ENCODE results near the gene PFKFB2.

The PFKFB2 gene

DNA sequence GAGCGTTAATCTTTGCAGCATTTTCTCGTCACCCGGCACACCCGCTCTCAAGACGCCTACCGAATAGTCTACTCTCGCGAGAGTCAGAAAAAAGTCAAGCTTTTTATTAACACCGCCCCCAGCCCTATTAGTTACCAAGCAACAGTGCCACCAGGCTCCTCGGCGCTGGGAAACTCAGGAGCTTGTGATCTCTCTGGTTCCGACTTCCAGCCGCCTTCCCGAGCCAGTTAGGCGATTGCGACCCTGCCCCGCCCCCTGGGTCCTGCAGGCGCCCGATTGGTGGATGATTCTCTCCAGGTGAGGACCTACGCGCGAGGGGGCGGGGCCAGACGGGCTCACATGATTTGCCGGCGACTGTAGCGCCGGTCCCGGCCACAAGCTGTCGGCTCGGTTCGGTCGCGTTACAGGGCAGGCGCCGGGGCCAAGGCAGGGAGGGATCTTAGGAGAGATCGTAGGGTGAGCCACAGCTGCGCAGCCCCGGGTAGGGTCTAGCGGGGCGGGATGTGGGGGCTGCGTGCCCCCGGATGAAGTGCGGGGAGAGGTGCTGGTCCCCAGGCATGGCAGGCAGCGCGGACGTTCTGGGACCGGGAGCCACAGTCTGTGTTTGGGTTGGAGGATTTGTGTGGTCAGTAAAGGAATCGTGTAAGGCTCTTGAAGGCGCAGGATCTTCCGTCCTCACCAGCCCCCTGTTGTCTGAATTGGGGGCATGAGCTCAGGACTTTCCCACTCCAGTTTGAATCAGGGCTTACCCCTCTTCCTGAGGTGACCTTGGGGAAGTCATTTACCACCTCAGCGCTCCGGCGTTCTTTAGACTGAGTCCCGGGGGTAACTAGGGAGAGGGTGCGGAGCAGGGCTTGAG, at the start of gene PFKFB2:
Gene PFKFB2 (plus strand): TSS at position 365 of the 859 bp plus-strand sequence. CDS start 1,443 bp downstream, outside the sequence.
- DNase-seq (ENCODE audit: low read depth in 2 of 2) = peak; percentile 89

DNA sequence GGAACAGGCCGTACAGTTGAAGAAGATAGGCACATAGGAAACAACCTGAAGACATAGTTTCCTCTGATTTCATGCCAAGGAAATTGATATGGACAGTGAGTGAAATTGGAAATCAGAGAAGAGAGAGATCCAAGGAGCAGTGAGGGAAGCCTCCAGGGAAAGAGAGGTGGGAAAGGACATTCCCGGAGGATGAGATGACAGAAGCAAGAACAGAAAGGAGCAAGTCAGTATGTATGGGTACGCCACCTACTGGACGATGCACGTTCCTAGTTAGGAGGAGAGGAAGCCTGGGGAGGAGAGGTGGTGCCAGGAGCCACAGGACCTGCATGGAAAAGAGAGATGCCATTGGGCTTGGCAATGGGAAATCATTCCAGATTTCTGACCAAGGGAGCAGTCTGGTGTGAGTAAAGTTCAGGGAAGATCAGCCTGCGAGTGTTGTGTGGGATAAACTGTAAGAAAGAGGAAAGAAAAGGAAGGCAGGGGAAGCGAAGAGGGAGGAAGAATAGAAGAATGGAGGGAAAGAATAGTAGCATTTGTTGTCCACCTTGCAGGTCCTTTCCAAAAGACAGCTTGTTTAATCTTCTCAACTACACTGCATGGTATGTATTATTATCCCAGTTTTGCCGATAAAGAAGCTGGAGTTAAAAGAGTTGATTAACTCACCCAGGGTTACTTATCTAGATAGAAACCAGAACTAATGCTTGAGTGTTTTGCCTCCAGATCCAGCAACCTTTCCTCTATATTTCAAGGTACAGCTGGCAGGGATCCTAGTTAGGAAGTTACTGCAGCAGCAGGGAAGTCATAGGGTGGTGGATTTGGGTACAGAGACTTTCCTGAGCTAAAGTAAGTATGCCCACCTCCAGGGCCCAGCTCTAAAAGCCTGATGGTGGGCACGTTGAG, 47.9 kb upstream of the PFKFB2 start:
- DNase-seq (ENCODE audit: low read depth in 2 of 2) = peak in 1 of 2 donors; percentile 18

- DNase-seq (ENCODE audit: low read depth in 2 of 2) = no peak
These were observed 47.0 kb upstream of the PFKFB2 start for GRCh38 chr1:207006083-207006482.

GRCh38 chr1:207006914-207007313, 46.2 kb upstream of the PFKFB2 start:
- no peak for DNase-seq (ENCODE audit: low read depth in 2 of 2)

DNA sequence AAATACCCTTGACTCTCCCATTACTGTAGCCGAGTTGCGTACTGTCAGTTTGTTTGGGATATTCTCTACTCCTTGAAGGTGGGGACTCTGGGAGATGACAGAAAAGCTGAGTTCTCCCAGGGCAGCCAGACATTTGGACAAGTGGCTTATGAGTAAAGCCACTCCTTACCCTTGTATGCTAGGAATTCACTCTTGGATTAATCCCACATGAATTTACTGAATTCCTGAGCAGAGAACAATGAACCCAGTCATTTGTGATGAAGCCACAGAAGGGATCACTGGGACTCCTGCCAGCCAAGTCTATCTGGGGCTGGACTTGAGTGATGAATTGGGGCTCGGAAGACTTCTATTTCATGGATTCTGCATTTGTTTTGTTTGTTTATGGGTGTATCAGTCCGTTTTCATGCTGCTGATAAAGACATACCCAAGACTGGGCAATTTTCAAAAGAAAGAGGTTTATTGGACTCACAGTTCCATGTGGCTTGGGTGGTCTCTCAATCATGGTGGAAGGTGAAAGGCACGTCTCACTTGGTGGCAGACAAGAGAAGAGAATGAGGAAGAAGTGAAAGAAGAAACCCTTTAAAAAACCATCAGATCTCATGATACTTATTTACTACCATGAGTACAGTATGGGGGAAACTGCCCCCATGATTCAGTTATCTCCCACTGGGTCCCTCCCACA, 45.6 kb upstream of the PFKFB2 start:
- DNase-seq (ENCODE audit: low read depth in 2 of 2) = no peak

DNA sequence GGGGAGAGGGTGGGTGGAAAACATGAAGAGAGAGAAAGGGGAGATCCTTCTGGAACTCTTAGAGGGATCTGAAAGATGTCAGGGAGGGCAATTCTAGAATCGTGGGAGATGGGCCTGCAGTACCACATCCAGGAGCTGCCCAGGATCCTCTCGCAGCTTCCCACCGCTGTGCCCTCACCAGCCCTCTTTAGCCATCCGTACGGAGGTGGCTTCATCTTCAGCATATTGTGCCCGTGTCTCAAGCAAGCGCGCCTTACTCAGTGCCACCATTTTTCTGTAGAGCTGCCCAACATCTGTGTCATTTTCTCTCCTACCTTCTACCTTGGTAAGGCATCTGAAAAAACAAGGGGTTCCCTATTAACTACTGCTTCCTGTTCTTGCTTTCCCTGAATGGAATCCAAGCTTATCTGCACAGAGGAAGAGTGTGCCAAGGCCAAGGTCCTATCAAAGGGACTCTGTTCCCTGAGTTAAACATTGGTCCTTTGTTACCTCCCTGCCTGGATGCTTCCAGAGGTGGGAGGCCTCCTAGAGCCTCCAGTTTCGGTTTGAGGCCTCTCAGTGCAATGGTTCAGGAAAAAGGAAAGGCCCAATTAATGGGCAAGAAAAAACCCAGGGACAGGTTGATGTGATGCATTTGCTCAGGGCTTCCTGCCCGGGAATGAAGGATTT, 43.8 kb upstream of the PFKFB2 start:
- DNase-seq (ENCODE audit: low read depth in 2 of 2) = no peak

- DNase-seq (ENCODE audit: low read depth in 2 of 2) = no peak
These were observed 43.1 kb upstream of the PFKFB2 start for GRCh38 chr1:207009945-207010344.

DNA sequence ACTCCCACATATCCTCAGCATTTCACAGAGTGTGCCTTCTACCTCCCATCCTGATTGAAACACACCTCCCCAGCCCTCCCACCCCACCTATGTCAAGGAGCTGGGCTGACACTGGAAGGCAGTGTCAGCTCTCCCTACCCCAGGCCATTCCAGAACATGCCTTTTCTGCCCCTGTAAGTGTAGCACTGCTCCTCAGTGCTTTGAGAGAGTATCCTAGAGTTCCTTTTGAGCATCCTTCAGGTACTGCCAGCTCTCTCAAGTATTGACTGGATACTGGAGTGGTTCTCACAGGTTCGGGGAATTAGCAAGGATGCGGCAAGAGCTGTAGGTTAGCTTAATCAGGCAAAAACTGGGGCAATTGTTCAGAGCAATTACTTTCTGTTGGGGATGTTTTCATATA, 42.3 kb upstream of the PFKFB2 start:
- DNase-seq (ENCODE audit: low read depth in 2 of 2) = no peak

GRCh38 chr1:207013321-207014085, 39.6 kb upstream of the PFKFB2 start:
- DNase-seq (ENCODE audit: low read depth in 2 of 2) = no peak

DNA sequence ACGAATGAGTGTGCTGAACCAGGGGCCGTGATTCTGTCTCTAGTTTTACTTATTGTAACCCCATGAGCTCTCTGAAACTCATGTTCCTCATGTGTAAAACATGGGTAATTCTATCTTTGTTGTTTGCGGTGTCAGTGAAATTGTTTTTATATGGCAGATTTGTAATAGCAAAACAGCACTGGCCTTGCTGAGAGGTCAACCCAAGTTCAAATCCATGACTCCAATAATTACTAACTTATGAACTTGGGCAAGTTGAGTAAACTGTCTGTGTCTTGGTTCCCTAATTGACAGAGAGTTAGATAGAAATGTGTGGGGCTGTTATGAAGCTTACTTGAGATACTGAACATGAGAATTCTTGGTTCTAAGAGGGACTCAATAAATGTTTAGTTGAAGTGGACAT, 38.3 kb upstream of the PFKFB2 start:
- DNase-seq (ENCODE audit: low read depth in 2 of 2) = no peak

GRCh38 chr1:207015791-207016190, 37.3 kb upstream of the PFKFB2 start:
- no peak for DNase-seq (ENCODE audit: low read depth in 2 of 2)

- no peak for DNase-seq (ENCODE audit: low read depth in 2 of 2)
These were observed 35.2 kb upstream of the PFKFB2 start for GRCh38 chr1:207017615-207018559.

GRCh38 chr1:207018707-207019106, 34.4 kb upstream of the PFKFB2 start:
- no peak for DNase-seq (ENCODE audit: low read depth in 2 of 2)

- no peak for DNase-seq (ENCODE audit: low read depth in 2 of 2)
These were observed 33.9 kb upstream of the PFKFB2 start for GRCh38 chr1:207019161-207019560.

GRCh38 chr1:207019661-207020060, 33.4 kb upstream of the PFKFB2 start:
- DNase-seq (ENCODE audit: low read depth in 2 of 2) = no peak

- no peak for DNase-seq (ENCODE audit: low read depth in 2 of 2)
These were observed 32.9 kb upstream of the PFKFB2 start for GRCh38 chr1:207020065-207020708.

DNA sequence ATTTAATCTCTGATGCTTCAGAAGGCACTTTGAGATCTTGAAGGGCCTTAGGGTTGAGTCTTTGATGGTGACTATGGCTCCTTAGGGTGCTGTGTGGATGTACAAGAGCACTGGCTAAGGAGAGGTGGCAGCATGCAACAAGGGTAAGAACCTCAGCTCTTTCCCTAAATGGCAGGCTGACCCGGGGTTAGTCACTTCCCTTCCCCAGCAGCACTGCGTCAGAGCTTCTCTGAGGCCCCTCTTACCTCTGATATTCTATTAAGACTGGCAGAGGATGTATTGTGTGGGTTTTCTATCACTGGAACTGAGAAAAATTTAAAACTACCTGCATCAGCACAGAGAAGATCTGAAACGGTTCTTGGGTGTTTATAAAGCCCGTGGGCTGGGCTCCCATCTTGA, 32.4 kb upstream of the PFKFB2 start:
- no peak for DNase-seq (ENCODE audit: low read depth in 2 of 2)

- no peak for DNase-seq (ENCODE audit: low read depth in 2 of 2)
These were observed 31.8 kb upstream of the PFKFB2 start for GRCh38 chr1:207021139-207021861.

Measured in stimulated activated CD8-positive, alpha-beta memory T cell treated with anti-CD3 and anti-CD28 coated beads, Interleukin-2, amount 100 ng/mL, for 1 hour (primary cell).